Panc1 (cell line): ENCODE measurements around the gene TGFBRAP1.
"Not testable (repeated sequence)": the region's sequence is repeated elsewhere in the genome, so short reads cannot be mapped to it uniquely, and the experiment has no call there.

Experiments used
- POLR2AphosphoS5 ChIP-seq: IDR thresholded peaks from 2 replicates; pipeline ENCODE4 v1.6.1; 2012; ENCODE audit warnings: mild to moderate bottlenecking, low read depth, low read length, moderate library complexity
- SIN3A ChIP-seq: IDR thresholded peaks from 2 replicates; pipeline ENCODE4 v1.6.1; 2012; ENCODE audit warnings: low read depth, mild to moderate bottlenecking, low read length, moderate library complexity, borderline replicate concordance; ENCODE audit not compliant: insufficient read depth
- TF ChIP-seq, protein P1 (sequence below): fragments of 450-650 bp; IDR thresholded peaks from 2 replicates; pipeline ENCODE4 v1.5.1; 2017; ENCODE audit warnings: mild to moderate bottlenecking
- TF ChIP-seq, protein P2 (sequence below), 2 experiments: IDR thresholded peaks; 2 replicates each; pipeline ENCODE4 v1.6.1; 2011 to 2012; ENCODE audit warnings: low read depth in 2 of 2, control low read depth in 1 of 2, low read length in 1 of 2, mild to moderate bottlenecking in 1 of 2, moderate library complexity in 1 of 2; ENCODE audit not compliant: insufficient read depth in 1 of 2

DNA sequence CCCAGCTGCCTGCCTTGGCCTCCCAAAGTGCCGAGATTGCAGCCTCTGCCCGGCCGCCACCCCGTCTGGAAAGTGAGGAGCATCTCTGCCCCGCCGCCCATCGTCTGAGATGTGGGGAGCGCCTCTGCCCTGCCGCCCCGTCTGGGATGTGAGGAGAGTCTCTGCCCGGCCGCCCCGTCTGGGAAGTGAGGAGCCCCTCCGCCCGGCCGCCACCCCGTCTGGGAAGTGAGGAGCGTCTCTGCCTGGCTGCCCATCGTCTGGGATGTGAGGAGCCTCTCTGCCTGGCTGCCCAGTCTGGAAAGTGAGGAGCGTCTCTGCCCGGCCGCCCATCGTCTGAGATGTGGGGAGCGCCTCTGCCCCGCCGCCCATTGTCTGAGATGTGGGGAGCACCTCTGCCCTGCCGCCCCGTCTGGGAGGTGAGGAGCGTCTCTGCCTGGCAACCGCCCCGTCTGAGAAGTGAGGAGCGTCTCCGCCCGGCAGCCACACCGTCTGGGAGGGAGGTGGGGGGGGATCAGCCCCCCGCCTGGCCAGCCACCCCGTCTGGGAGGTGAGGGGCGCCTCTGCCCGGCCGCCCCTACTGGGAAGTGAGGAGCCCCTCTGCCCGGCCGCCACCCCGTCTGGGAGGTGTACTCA, 78.4 kb downstream of the TGFBRAP1 start:
- TF ChIP-seq, protein P1, sequence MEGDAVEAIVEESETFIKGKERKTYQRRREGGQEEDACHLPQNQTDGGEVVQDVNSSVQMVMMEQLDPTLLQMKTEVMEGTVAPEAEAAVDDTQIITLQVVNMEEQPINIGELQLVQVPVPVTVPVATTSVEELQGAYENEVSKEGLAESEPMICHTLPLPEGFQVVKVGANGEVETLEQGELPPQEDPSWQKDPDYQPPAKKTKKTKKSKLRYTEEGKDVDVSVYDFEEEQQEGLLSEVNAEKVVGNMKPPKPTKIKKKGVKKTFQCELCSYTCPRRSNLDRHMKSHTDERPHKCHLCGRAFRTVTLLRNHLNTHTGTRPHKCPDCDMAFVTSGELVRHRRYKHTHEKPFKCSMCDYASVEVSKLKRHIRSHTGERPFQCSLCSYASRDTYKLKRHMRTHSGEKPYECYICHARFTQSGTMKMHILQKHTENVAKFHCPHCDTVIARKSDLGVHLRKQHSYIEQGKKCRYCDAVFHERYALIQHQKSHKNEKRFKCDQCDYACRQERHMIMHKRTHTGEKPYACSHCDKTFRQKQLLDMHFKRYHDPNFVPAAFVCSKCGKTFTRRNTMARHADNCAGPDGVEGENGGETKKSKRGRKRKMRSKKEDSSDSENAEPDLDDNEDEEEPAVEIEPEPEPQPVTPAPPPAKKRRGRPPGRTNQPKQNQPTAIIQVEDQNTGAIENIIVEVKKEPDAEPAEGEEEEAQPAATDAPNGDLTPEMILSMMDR: not testable (repeated sequence)
- TF ChIP-seq, protein P2, sequence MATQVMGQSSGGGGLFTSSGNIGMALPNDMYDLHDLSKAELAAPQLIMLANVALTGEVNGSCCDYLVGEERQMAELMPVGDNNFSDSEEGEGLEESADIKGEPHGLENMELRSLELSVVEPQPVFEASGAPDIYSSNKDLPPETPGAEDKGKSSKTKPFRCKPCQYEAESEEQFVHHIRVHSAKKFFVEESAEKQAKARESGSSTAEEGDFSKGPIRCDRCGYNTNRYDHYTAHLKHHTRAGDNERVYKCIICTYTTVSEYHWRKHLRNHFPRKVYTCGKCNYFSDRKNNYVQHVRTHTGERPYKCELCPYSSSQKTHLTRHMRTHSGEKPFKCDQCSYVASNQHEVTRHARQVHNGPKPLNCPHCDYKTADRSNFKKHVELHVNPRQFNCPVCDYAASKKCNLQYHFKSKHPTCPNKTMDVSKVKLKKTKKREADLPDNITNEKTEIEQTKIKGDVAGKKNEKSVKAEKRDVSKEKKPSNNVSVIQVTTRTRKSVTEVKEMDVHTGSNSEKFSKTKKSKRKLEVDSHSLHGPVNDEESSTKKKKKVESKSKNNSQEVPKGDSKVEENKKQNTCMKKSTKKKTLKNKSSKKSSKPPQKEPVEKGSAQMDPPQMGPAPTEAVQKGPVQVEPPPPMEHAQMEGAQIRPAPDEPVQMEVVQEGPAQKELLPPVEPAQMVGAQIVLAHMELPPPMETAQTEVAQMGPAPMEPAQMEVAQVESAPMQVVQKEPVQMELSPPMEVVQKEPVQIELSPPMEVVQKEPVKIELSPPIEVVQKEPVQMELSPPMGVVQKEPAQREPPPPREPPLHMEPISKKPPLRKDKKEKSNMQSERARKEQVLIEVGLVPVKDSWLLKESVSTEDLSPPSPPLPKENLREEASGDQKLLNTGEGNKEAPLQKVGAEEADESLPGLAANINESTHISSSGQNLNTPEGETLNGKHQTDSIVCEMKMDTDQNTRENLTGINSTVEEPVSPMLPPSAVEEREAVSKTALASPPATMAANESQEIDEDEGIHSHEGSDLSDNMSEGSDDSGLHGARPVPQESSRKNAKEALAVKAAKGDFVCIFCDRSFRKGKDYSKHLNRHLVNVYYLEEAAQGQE (IDR thresholded peaks at IDR 0.05; ENCODE audit: insufficient read depth in 1 of 2, low read depth in 2 of 2, low read length in 1 of 2): not testable (repeated sequence)
- not testable (repeated sequence) for TF ChIP-seq POLR2AphosphoS5, SIN3A
